Heart right ventricle (tissue), 16 donors: ENCODE results near the gene TMPRSS9. TPM values are rescaled to one million over a fixed set of nuclear protein-coding genes. Genes with fewer than 3 reads are reported as not detected.

ENCODE experiments used
- ATAC-seq, 8 donors: fragments of 200-7000 bp; cut with Tn5 transposase; one replicate each; pipeline ENCODE4 v1.9.1; 2020; ENCODE audit warnings: mild to moderate bottlenecking in 8 of 8, moderate library complexity in 8 of 8, moderate number of reproducible peaks in 1 of 8
- DNase-seq, 2 donors: peaks; one replicate each; pipeline ENCODE4 v3.0.0-alpha.2; 2020
- H3K27ac ChIP-seq, 10 donors: fragments of 200-600 bp; sonication (generic) in 2 of 10; one replicate each; pipeline versions ENCODE4 v1.5.0 to v1.8.0; 2020 to 2022; ENCODE audit warnings: mild to moderate bottlenecking in 3 of 10
- H3K27me3 ChIP-seq, 7 donors: fragments of 200-600 bp; one replicate each; pipeline ENCODE4 v1.8.0; 2021 to 2022; ENCODE audit warnings: mild to moderate bottlenecking in 2 of 7
- H3K36me3 ChIP-seq, 9 donors: fragments of 200-600 bp; sonication (generic) in 1 of 9; one replicate each; pipeline versions ENCODE4 v1.5.0 to v1.8.0; 2020 to 2022; ENCODE audit warnings: mild to moderate bottlenecking in 2 of 9
- H3K4me1 ChIP-seq, 9 donors: fragments of 200-600 bp; sonication (generic) in 1 of 9; one replicate each; pipeline versions ENCODE4 v1.5.0 to v1.8.0; 2020 to 2022; ENCODE audit warnings: mild to moderate bottlenecking in 4 of 9
- H3K4me3 ChIP-seq, 10 donors: fragments of 200-600 bp; sonication (generic) in 2 of 10; one replicate each; pipeline versions ENCODE4 v1.5.0 to v1.8.0; 2020 to 2022; ENCODE audit warnings: mild to moderate bottlenecking in 7 of 10, moderate library complexity in 2 of 10
- H3K9me3 ChIP-seq, 11 donors: fragments of 200-600 bp in 10 of 11; sonication (generic) in 2 of 11; one replicate each; pipeline versions ENCODE4 v1.5.0 to v1.8.0; 2013 to 2022; ENCODE audit warnings: mild to moderate bottlenecking in 2 of 11, control low read depth in 1 of 11, moderate library complexity in 1 of 11
- CTCF ChIP-seq, 9 donors: fragments of 200-600 bp; sonication (generic) in 2 of 9; IDR thresholded peaks; one replicate each; pipeline versions ENCODE4 v1.5.0 to v1.8.0; 2021 to 2022; ENCODE audit warnings: antibody characterized with exemption in 9 of 9, mild to moderate bottlenecking in 5 of 9, moderate library complexity in 1 of 9
- WGBS, 2 donors: extraction: QIAGEN DNeasy Blood & Tissue Kit; methylation state at CpG; one replicate each; pipeline ENCODE4 v1.1.7; 2013; ENCODE audit warnings: inconsistent platforms in 1 of 2; 5-methylcytosine and 5-hydroxymethylcytosine counted together
- intact Hi-C, 10 donors: fragments of 100-400 bp; cut with DNase I; formaldehyde crosslinking; loops; one replicate each; pipeline versions ENCODE4 v1.11.1 to v1.14.2; 2022
- polyA plus RNA-seq, 2 donors: library from polyadenylated mRNA; stranded (reverse); fragments of 200-250 nt; gene quantifications; one replicate each; pipeline ENCODE4 v1.2.3, GENCODE V29; 2013
- total RNA-seq, 10 donors: library from RNA; stranded (reverse); fragmentation: NEBNext Ultra II Directional in 3 of 10; extraction: Animal tissue kit (Norgen Biotek cat#: 25700) in 3 of 10; gene quantifications; one replicate each; pipeline versions ENCODE4 v1.2.1 to v1.2.4, GENCODE V29; 2021 to 2023
- donor health status: Arrhythmogenic right ventricular cardiomyopathy.
- donor health status: ischemic (EF 13 %, LVEDD 7.1; RV severe dilation, severe dysfunction).
- donor health status: healthy with polysubstance abuse.
- donor health status: DM: no; HTN: yes; CAD: no.
- donor health status: DM: no; HTN: no; CAD: no.
- donor health status: ischemic (EF 25% LVEDD 6.9; RV normal size, moderate dysfunction).
- donor health status: ischemic (EF 25% LVEDD 5.7; RV mildly dilated, moderate dysfunction).
- donor health status: healthy.
- donor health status: DM: yes; HTN: yes; CAD: no.
- donor health status: Ischemic cardiomyopathy.
- donor health status: ischemic (EF 35%, LVEDD 5.7; RV mildly dilated, moderate dysfunction).
- donor health status: nonischemic (EF 11% LVEDD 7.7; RV severe dilation, severe dysfunction).
- donor health status: DM: yes; HTN: yes; CAD: no.
- donor health status: PGD.
- donor health status: ischemic (EF 29% LVEDD 5.4; RV normal size, mild dysfunction).
- donor health status: nonischemic (EF 23%, LVEDD 6.1; RV moderate dilation, normal function).

Gene TMPRSS9
- total and polyA plus RNA-seq, 12 donors: 0.01 TPM; not detected in 11

DNA sequence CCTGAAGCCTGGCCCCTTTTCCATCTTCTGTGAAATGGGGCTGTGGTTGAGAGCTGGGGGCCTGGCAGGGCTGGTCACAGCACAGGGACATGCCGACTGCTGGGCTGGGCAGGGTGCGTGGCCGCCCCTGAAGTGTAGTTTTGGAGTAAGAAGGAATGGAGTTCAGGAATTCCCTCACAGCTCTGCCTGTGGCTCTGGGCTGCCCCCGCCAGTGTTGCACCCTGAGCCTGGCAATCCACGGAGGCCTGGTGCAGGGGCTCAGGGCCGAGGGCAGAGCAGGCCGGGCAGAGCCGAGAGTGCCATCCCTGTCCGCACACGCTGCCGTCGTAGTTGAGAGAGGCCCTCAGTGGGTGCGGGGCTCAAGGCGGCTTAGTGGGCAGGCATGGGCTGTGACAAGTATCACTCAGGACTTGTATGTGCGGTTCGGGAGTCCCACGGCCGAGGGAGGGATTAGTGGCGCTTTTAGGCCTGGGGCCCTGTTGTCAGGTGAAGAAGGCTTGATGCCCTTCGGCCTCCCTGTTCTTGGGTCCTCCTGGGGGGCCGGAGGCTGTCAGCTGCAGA, 21.9 kb upstream of the TMPRSS9 start:
- DNase-seq (no peak), ATAC-seq (no peak)
- no peaks in the 10 kb centered on the region for H3K27me3 ChIP-seq
- no peak overlapping the region for H3K27ac ChIP-seq
- WGBS, 2 donors: 95 to 96% methylated on average over 21 of the region's 21 CpGs
- H3K9me3 ChIP-seq: no peaks in the 10 kb centered on the region
- TF ChIP-seq CTCF (IDR thresholded peaks at IDR 0.05): no peak
- H3K4me1 ChIP-seq: peaks cover 0 to 10% (median 0%) of the 10 kb centered on the region in 9 donors
- H3K36me3 ChIP-seq: peaks cover 0 to 60% (median 17%) of the 10 kb centered on the region in 9 donors
- no peak overlapping the region for H3K4me3 ChIP-seq
- intact Hi-C loops: no loop called here

DNA sequence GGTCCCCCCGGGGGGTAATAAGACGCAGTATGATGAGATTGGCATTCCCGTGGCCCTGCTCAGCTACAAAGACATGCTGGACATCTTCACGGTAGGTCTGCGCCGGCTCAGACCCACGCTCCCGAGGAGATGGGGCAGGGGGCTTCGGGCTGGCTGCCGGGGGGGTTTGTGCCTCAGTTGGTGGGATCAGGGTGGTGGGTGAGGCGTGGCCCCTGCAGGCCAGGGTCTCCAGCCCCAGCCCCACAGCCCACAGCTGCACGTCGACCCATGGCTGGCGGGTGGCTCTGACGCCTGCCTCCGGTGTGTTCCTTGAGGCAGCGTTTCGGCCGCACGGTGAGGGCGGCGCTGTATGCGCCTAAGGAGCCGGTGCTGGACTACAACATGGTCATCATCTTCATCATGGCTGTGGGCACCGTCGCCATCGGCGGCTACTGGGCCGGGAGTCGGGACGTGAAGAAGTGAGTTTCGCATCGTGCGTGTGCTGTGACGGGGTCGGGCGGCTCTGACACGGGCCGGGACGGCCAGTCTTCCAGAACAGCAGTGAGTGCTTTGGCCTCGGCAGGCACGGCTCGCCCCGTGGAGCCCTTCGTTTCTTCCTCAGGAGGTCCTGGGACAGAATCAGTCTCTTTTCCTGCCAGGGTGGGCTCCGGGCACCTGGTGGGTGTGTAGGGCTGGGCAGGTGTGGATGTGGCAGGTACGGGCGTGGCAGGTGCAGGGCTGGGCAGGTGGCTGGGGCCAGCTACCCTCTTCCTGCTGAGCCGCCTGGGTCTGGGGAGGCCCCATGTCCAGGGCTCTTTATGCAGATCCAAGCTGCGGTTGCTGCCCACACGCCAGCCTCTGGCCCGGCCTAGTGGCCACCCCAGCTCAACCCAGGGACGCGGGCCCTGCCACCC, 21.1 kb upstream of the TMPRSS9 start:
- Histone ChIP-seq H3K9me3 (no peaks in the 10 kb centered on the region), H3K4me3 (no peak overlapping the region), H3K36me3 (peaks cover 0 to 63% (median 17%) of the 10 kb centered on the region in 9 donors), H3K27me3 (no peaks in the 10 kb centered on the region), H3K4me1 (peaks cover 0 to under 1% (median 0%) of the 10 kb centered on the region in 9 donors), H3K27ac (no peak overlapping the region)
- 97% methylated on average over 53 to 54 of the region's 54 CpGs for WGBS, 2 donors
- no peak for TF ChIP-seq CTCF (IDR thresholded peaks at IDR 0.05)
- intact Hi-C loops: no loop called here
- DNase-seq: no peak
- ATAC-seq: no peak

DNA sequence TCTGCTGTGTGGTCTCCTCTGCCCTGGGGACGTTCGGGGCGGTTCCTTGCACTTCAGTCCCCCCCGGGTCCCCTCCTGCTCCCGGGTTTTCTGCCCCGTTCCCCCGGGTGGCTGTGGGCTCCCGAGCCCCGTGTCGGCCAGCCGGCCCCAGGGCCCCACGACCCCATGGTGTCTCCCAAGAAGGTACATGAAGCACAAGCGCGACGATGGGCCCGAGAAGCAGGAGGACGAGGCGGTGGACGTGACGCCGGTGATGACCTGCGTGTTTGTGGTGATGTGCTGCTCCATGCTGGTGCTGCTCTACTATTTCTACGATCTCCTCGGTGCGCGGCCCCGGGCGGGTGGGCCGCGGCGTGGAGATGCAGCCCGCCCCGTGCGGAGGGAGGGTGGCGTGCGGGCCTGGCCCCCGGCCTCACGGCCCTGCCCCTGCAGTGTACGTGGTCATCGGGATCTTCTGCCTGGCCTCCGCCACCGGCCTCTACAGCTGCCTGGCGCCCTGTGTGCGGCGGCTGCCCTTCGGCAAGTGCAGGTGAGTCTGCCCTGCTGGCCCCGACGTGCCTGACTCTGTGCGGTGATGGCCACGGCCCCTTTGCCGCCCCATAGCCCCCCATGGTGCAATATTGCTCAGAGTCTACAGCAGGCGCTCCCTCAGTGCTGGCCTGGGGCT, 20.3 kb upstream of the TMPRSS9 start:
- Histone ChIP-seq H3K9me3 (no peaks in the 10 kb centered on the region), H3K27me3 (no peaks in the 10 kb centered on the region), H3K4me3 (no peak overlapping the region), H3K36me3 (peaks cover 0 to 64% (median 17%) of the 10 kb centered on the region in 9 donors), H3K4me1 (no peaks in the 10 kb centered on the region), H3K27ac (no peak overlapping the region)
- intact Hi-C loops: no loop called here
- ATAC-seq (no peak), DNase-seq (no peak)
- no peak for TF ChIP-seq CTCF (IDR thresholded peaks at IDR 0.05)
- WGBS, 2 donors: 94 to 96% methylated on average over 49 to 52 of the region's 52 CpGs

DNA sequence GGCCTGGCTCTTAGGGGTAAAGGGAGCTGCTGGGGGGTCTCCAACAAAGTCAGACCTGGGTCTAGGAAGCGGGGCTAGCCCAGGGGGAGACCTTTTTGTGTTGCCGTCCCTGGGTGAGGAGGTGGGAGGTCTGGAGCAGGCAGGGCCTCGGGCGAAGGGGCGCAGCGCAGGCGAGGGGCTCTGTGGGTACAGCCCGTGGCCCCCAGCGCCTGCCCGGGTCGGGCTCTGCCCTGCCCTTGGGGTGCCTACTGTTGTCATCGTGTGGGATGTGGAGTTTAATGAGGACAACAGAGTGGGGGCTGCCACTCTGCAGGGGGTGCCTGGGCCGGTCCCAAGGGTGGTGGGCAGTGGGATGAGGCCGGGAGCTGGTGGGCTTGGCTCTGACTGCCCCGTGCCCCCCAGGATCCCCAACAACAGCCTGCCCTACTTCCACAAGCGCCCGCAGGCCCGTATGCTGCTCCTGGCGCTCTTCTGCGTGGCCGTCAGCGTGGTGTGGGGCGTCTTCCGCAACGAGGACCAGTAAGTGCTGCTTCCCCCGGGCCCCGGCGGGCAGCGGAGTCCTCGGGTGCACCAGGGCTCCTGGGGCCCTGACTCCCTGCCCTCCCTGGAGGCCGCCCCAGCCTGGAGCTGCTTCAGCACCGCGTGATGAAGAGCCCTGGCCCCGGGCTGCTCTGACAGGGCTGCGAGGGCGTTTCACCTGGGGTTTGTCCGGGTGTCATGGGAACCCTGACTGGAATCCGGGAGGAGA, 19.4 kb upstream of the TMPRSS9 start:
- no peak for ATAC-seq
- WGBS, 2 donors: 93 to 94% methylated on average over 38 of the region's 38 CpGs

More for the DNA sequence above, 19.4 kb upstream of the TMPRSS9 start:
- H3K36me3 ChIP-seq: peaks cover 0 to 68% (median 17%) of the 10 kb centered on the region in 9 donors
- no peak overlapping the region for H3K4me3 ChIP-seq
- H3K27me3 ChIP-seq: no peaks in the 10 kb centered on the region
- H3K27ac ChIP-seq: no peak overlapping the region
- no peak for TF ChIP-seq CTCF (IDR thresholded peaks at IDR 0.05)
- H3K9me3 ChIP-seq: no peaks in the 10 kb centered on the region
- DNase-seq: no peak
- H3K4me1 ChIP-seq: no peaks in the 10 kb centered on the region
- intact Hi-C loops: no loop called here
